ENCODE data around the gene ATXN10.

The ATXN10 gene

GRCh38 chr22:45866126-45866645, 194.6 kb downstream of the ATXN10 start:
- no peak for DNase-seq

- no peak for DNase-seq
Measured at GRCh38 chr22:45866646-45867117, 195.0 kb downstream of the ATXN10 start.

GRCh38 chr22:45867118-45867905, 195.7 kb downstream of the ATXN10 start:
- DNase-seq = no peak

GRCh38 chr22:45867906-45868555, 196.4 kb downstream of the ATXN10 start:
- DNase-seq = no peak

GRCh38 chr22:45868571-45869339, 197.1 kb downstream of the ATXN10 start:
- DNase-seq = no peak

GRCh38 chr22:45869340-45869847, 197.8 kb downstream of the ATXN10 start:
- DNase-seq = no peak

- no peak for DNase-seq
Measured at GRCh38 chr22:45870011-45870410, 198.4 kb downstream of the ATXN10 start.

GRCh38 chr22:45871721-45872120, 200.1 kb downstream of the ATXN10 start:
- no peak for DNase-seq

- no peak for DNase-seq
Measured at GRCh38 chr22:45872659-45873263, 201.1 kb downstream of the ATXN10 start.

- DNase-seq = no peak
Measured at GRCh38 chr22:45876136-45877035, 204.8 kb downstream of the ATXN10 start.

- no peak for DNase-seq
Measured at GRCh38 chr22:45877036-45877380, 205.4 kb downstream of the ATXN10 start.

- DNase-seq = no peak
Measured at GRCh38 chr22:45877651-45878050, 206.0 kb downstream of the ATXN10 start.

- DNase-seq = peak; percentile 36
Measured at GRCh38 chr22:45878051-45878781, 206.6 kb downstream of the ATXN10 start.

- no peak for DNase-seq
Measured at GRCh38 chr22:45878901-45879551, 207.4 kb downstream of the ATXN10 start.

- DNase-seq = no peak
Measured at GRCh38 chr22:45879552-45879949, 207.9 kb downstream of the ATXN10 start.

- DNase-seq = no peak
Measured at GRCh38 chr22:45880091-45880715, 208.6 kb downstream of the ATXN10 start.

GRCh38 chr22:45880716-45881523, 209.3 kb downstream of the ATXN10 start:
- DNase-seq = no peak

GRCh38 chr22:45881524-45881875, 209.9 kb downstream of the ATXN10 start:
- DNase-seq = no peak

Measured in NCI-H345 (cell line).